Heart left ventricle (tissue), 16 donors: Measurements from ENCODE around the gene SLITRK4. TPM values are rescaled to one million over a fixed set of nuclear protein-coding genes. Genes with fewer than 3 reads are reported as not detected.
A peak's percentile ranks its signal among the peaks of the same experiment; 100 is the strongest.

Source experiments
- ATAC-seq, 4 donors: fragments of 200-7000 bp; cut with Tn5 transposase; one replicate each; pipeline ENCODE4 v1.9.1; 2020 to 2022; ENCODE audit warnings: moderate library complexity in 4 of 4, mild to moderate bottlenecking in 3 of 4, moderate number of reproducible peaks in 1 of 4
- DNase-seq, 5 donors: peaks; one replicate each; pipeline ENCODE4 v3.0.0-alpha.2; 2020
- H3K27ac ChIP-seq, 12 donors: fragments of 200-600 bp; sonication (generic) in 4 of 12; one replicate each; pipeline versions ENCODE4 v1.5.0 to v1.8.0; 2016 to 2022; ENCODE audit warnings: mild to moderate bottlenecking in 2 of 12
- H3K27me3 ChIP-seq, 9 donors: fragments of 200-600 bp; sonication (generic) in 2 of 9; one replicate each; pipeline versions ENCODE4 v1.5.1 to v1.8.0; 2016 to 2022; ENCODE audit warnings: mild to moderate bottlenecking in 3 of 9
- H3K36me3 ChIP-seq, 9 donors: fragments of 200-600 bp; sonication (generic) in 2 of 9; one replicate each; pipeline versions ENCODE4 v1.5.0 to v1.8.0; 2018 to 2022; ENCODE audit warnings: mild to moderate bottlenecking in 2 of 9
- H3K4me1 ChIP-seq, 12 donors: fragments of 200-600 bp; sonication (generic) in 4 of 12; one replicate each; pipeline versions ENCODE4 v1.5.0 to v1.8.0; 2016 to 2022; ENCODE audit warnings: mild to moderate bottlenecking in 3 of 12
- H3K4me3 ChIP-seq, 12 donors: fragments of 200-600 bp; sonication (generic) in 4 of 12; one replicate each; pipeline versions ENCODE4 v1.5.0 to v1.8.0; 2017 to 2022; ENCODE audit warnings: mild to moderate bottlenecking in 9 of 12, moderate library complexity in 4 of 12
- H3K9me3 ChIP-seq, 12 donors: fragments of 200-600 bp; sonication (generic) in 4 of 12; one replicate each; pipeline versions ENCODE4 v1.5.0 to v1.8.0; 2016 to 2022; ENCODE audit warnings: mild to moderate bottlenecking in 1 of 12
- CTCF ChIP-seq, 12 donors: fragments of 200-600 bp; sonication (generic) in 4 of 12; IDR thresholded peaks; one replicate each; pipeline versions ENCODE4 v1.5.0 to v1.8.0; 2018 to 2022; ENCODE audit warnings: antibody characterized with exemption in 12 of 12, mild to moderate bottlenecking in 5 of 12
- POLR2A ChIP-seq, 2 donors: fragments of 450-650 bp; IDR thresholded peaks; one replicate each; pipeline ENCODE4 v1.6.1; 2017; ENCODE audit warnings: antibody characterized with exemption in 2 of 2, mild to moderate bottlenecking in 2 of 2, moderate library complexity in 2 of 2
- WGBS, 4 donors: extraction: QIAGEN DNeasy Blood & Tissue Kit in 2 of 4; methylation state at CpG; one replicate each; pipeline versions ENCODE4 v1.1.5 to v1.1.7; 2013 to 2018; 5-methylcytosine and 5-hydroxymethylcytosine counted together
- intact Hi-C, 10 donors: fragments of 100-400 bp; cut with DNase I; formaldehyde crosslinking; loops; one replicate each; pipeline versions ENCODE4 v1.11.1 to v1.14.2; 2022
- polyA plus RNA-seq, 2 donors: library from polyadenylated mRNA; stranded (reverse); fragments of 200-250 nt; gene quantifications; one replicate each; pipeline ENCODE4 v1.2.3, GENCODE V29; 2013
- total RNA-seq, 9 donors: library from RNA; depleted of rRNA in 2 of 9; stranded (reverse); fragments of >200 nt in 2 of 9; fragmentation: NEBNext Ultra II Directional in 3 of 9; extraction: Animal tissue kit (Norgen Biotek cat#: 25700) in 3 of 9; gene quantifications; one replicate each; pipeline versions ENCODE4 v1.1.0 to v1.2.4, GENCODE V29; 2016 to 2023
- donor health status: ischemic (EF 13 %, LVEDD 7.1; RV severe dilation, severe dysfunction).
- donor health status: healthy with polysubstance abuse.
- donor health status: DM: no; HTN: yes; CAD: no.
- donor health status: DM: no; HTN: no; CAD: no.
- donor health status: ischemic (EF 25% LVEDD 6.9; RV normal size, moderate dysfunction).
- donor health status: ischemic (EF 25% LVEDD 5.7; RV mildly dilated, moderate dysfunction).
- donor health status: healthy.
- donor health status: DM: yes; HTN: yes; CAD: no.
- donor health status: ischemic (EF 35%, LVEDD 5.7; RV mildly dilated, moderate dysfunction).
- donor health status: nonischemic (EF 11% LVEDD 7.7; RV severe dilation, severe dysfunction).
- donor health status: DM: yes; HTN: yes; CAD: no.
- donor health status: PGD.
- donor health status: ischemic (EF 29% LVEDD 5.4; RV normal size, mild dysfunction).
- donor health status: nonischemic (EF 23%, LVEDD 6.1; RV moderate dilation, normal function).

The SLITRK4 gene
- total and polyA plus RNA-seq, 11 donors: 0.14 to 7.2 (median 0.67) TPM

- TF ChIP-seq POLR2A (IDR thresholded peaks at IDR 0.05) (no peak), CTCF (IDR thresholded peaks at IDR 0.05) (peak in 11 of 12 donors; percentile 15 to 60 (median 44))
- intact Hi-C loops: loop anchor here in 1 of 10 donors (5.0 kb wide), 1 partner anchor 1528 kb away; no protein-coding TSS in a partner anchor
- ATAC-seq (no peak), DNase-seq (no peak)
- H3K9me3 ChIP-seq: no peaks in the 10 kb centered on the region
- no peak overlapping the region for H3K27ac ChIP-seq
- H3K4me3 ChIP-seq: no peak overlapping the region
- H3K4me1 ChIP-seq: no peaks in the 10 kb centered on the region
- WGBS, 4 donors: 29 to 42% (median 36%) methylated on average over 5 of the region's 5 CpGs
- H3K27me3 ChIP-seq: peaks cover 0 to 3% (median 0%) of the 10 kb centered on the region in 9 donors
- no peaks in the 10 kb centered on the region for H3K36me3 ChIP-seq
Observed at GRCh38 chrX:143664302-143664701, 28.4 kb upstream of the SLITRK4 start.

GRCh38 chrX:143663755-143664154, 27.9 kb upstream of the SLITRK4 start:
- Histone ChIP-seq H3K27ac (no peak overlapping the region), H3K4me1 (no peaks in the 10 kb centered on the region), H3K36me3 (no peaks in the 10 kb centered on the region), H3K9me3 (no peaks in the 10 kb centered on the region), H3K4me3 (no peak overlapping the region), H3K27me3 (peaks cover 0 to 3% (median 0%) of the 10 kb centered on the region in 9 donors)
- WGBS, 4 donors: 41 to 54% (median 48%) methylated on average over 5 of the region's 5 CpGs
- DNase-seq: no peak
- intact Hi-C loops: loop anchor here in 1 of 10 donors (5.0 kb wide), 1 partner anchor 1529 kb away; no protein-coding TSS in a partner anchor
- no peak for ATAC-seq
- no peak for TF ChIP-seq POLR2A (IDR thresholded peaks at IDR 0.05)
- no peak for TF ChIP-seq CTCF (IDR thresholded peaks at IDR 0.05)

GRCh38 chrX:143661286-143661685, 25.4 kb upstream of the SLITRK4 start:
- no peaks in the 10 kb centered on the region for H3K4me1 ChIP-seq
- no peak overlapping the region for H3K27ac ChIP-seq
- intact Hi-C loops: loop anchor here in 1 of 10 donors (5.0 kb wide), 1 partner anchor 1531 kb away; no protein-coding TSS in a partner anchor
- no peak for DNase-seq
- no peak for ATAC-seq
- no peaks in the 10 kb centered on the region for H3K9me3 ChIP-seq
- no peak for TF ChIP-seq POLR2A (IDR thresholded peaks at IDR 0.05)
- no peak for TF ChIP-seq CTCF (IDR thresholded peaks at IDR 0.05)
- H3K27me3 ChIP-seq: peaks cover 0 to 3% (median 0%) of the 10 kb centered on the region in 9 donors
- H3K4me3 ChIP-seq: no peak overlapping the region
- no peaks in the 10 kb centered on the region for H3K36me3 ChIP-seq

GRCh38 chrX:143648705-143649104, 12.8 kb upstream of the SLITRK4 start:
- no peak for TF ChIP-seq POLR2A (IDR thresholded peaks at IDR 0.05)
- peak in 3 of 12 donors; percentile 7 to 18 (median 8) for TF ChIP-seq CTCF (IDR thresholded peaks at IDR 0.05)
- no peak overlapping the region for H3K4me3 ChIP-seq
- H3K36me3 ChIP-seq: no peaks in the 10 kb centered on the region
- no peaks in the 10 kb centered on the region for H3K9me3 ChIP-seq
- intact Hi-C loops: no loop called here
- ATAC-seq (no peak), DNase-seq (no peak)
- WGBS, 4 donors: 34 to 41% (median 40%) methylated on average over 2 of the region's 2 CpGs
- no peaks in the 10 kb centered on the region for H3K4me1 ChIP-seq
- H3K27ac ChIP-seq: no peak overlapping the region
- H3K27me3 ChIP-seq: peaks cover 0 to 3% (median 0%) of the 10 kb centered on the region in 9 donors
